Natural killer cell (primary cell): ENCODE measurements around the gene RSRP1. TPM values are rescaled to one million over a fixed set of nuclear protein-coding genes. Genes with fewer than 3 reads are reported as not detected.

Source experiments
- ATAC-seq, 3 donors: fragments of 150-1000 bp in 2 of 3; fragments of 200-7000 bp in 1 of 3; cut with Tn5 transposase; 1 replicate in 1 of 3; 2 replicates in 2 of 3; pipeline ENCODE4 v1.10.0; 2021; ENCODE audit warnings: mild to moderate bottlenecking in 2 of 3, moderate library complexity in 2 of 3
- DNase-seq, 2 donors: peaks; one replicate each; pipeline versions ENCODE4 v3.0.0 to v3.0.0-alpha.2; 2013 to 2021; ENCODE audit warnings: mixed read lengths in 1 of 2
- H3K27ac ChIP-seq: one replicate; pipeline ENCODE4 v1.5.1; 2013; ENCODE audit warnings: mild to moderate bottlenecking, low read length
- H3K27me3 ChIP-seq: one replicate; pipeline ENCODE4 v1.6.1; 2013; ENCODE audit warnings: low read length; ENCODE audit not compliant: control insufficient read depth, insufficient read depth
- H3K36me3 ChIP-seq: one replicate; pipeline ENCODE4 v1.6.1; 2013; ENCODE audit warnings: low read length; ENCODE audit not compliant: control insufficient read depth, insufficient read depth
- H3K4me1 ChIP-seq: one replicate; pipeline ENCODE4 v1.6.1; 2013; ENCODE audit warnings: low read length; ENCODE audit not compliant: control insufficient read depth, insufficient read depth
- H3K4me3 ChIP-seq: one replicate; pipeline ENCODE4 v1.5.1; 2013; ENCODE audit warnings: low read length
- H3K9me3 ChIP-seq: one replicate; pipeline ENCODE4 v1.6.1; 2013; ENCODE audit warnings: low read length; ENCODE audit not compliant: control insufficient read depth, insufficient read depth
- H3K27ac Mint-ChIP-seq, 2 donors: one replicate each; pipeline ENCODE4 v1.8.0; 2022; ENCODE audit warnings: mild to moderate bottlenecking in 2 of 2, mixed read lengths in 2 of 2, moderate library complexity in 1 of 2
- H3K27me3 Mint-ChIP-seq, 2 donors: one replicate each; pipeline ENCODE4 v1.8.0; 2022; ENCODE audit warnings: low read depth in 2 of 2, mixed read lengths in 2 of 2
- H3K36me3 Mint-ChIP-seq: one replicate; pipeline ENCODE4 v1.8.0; 2022; ENCODE audit warnings: mixed read lengths
- H3K4me1 Mint-ChIP-seq, 2 donors: one replicate each; pipeline ENCODE4 v1.8.0; 2022; ENCODE audit warnings: mixed read lengths in 2 of 2
- H3K4me3 Mint-ChIP-seq: one replicate; pipeline ENCODE4 v1.8.0; 2022; ENCODE audit warnings: mild to moderate bottlenecking, moderate library complexity, mixed read lengths
- H3K9me3 Mint-ChIP-seq, 2 donors: one replicate each; pipeline ENCODE4 v1.8.0; 2022; ENCODE audit warnings: mixed read lengths in 2 of 2
- WGBS: methylation state at CpG from one replicate; pipeline ENCODE4 v1.1.7; 2013; ENCODE audit warnings: missing lambda C conversion rate; ENCODE audit not compliant: insufficient coverage; 5-methylcytosine and 5-hydroxymethylcytosine counted together
- intact Hi-C: fragments of 100-400 bp; cut with micrococcal nuclease; formaldehyde crosslinking; loops from one replicate; pipeline ENCODE4 v1.14.2; 2022
- total RNA-seq, 4 donors: library from RNA; stranded (reverse); fragments of 120-200 nt in 1 of 4; gene quantifications; one replicate each; pipeline versions ENCODE4 v1.2.3 to v1.2.4, GENCODE V29; 2013 to 2022
- TF ChIP-seq, protein P1 (sequence below): fragments of 200-600 bp; IDR thresholded peaks from one replicate; pipeline ENCODE4 v1.8.0; 2022; ENCODE audit warnings: antibody characterized with exemption

The RSRP1 gene
- total RNA-seq, 3 donors from 2014 or later (not counting 1 experiment from before 2014, with no cell fraction given): 473 to 602 (median 589) TPM

DNA sequence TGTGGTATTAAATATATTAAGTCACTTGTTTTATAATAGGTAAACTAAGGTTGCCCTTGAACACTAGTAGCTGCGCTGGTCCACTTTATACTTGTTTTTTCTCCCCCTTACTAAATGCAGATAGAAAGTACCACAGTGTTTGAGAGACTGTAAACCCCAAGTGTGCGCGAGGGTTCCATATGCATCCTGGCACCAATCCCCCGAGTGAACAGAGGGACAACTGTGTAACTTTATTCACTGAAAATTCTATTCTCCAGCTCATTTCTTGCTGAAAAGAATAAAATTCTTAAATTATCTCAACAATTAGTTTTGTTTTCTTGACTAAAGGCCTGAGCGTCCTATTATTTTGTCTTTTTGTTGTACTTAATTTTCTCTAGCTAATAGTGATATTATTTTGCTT is 1.9 kb downstream of the RSRP1 start:
- 86% methylated on average over 4 of the region's 5 CpGs for WGBS
- H3K36me3 Mint-ChIP-seq: peaks cover 35% of the 10 kb centered on the region
- H3K36me3 ChIP-seq: peaks cover 44% of the 10 kb centered on the region

DNA sequence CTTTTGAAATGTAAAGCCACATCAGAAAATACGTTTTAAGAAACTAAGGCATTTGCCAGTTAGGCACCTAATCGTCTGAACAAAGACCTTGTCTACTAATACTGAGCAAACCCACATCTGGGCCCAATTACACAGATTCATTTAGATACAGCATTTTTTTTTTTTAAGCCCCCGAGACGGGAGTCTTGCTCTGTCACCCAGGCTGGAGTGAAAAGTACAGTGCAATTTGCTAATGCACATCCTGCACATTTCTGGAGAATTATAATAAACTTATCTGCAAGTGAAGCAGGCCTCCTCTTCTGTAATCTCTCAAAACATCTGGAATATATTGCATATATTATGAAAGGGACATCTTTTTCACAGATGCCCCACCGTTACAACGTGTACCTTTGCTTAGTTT is 3.3 kb downstream of the RSRP1 start:
- Mint-ChIP-seq H3K4me3 (peak overlapping the region; percentile 18), H3K4me1 (peaks cover 59 to 63% of the 10 kb centered on the region in 2 donors), H3K36me3 (peaks cover 35% of the 10 kb centered on the region), H3K27ac (peak overlapping the region in 1 of 2 donors; percentile 83), H3K27me3 (no peaks in the 10 kb centered on the region), H3K9me3 (no peaks in the 10 kb centered on the region)
- TF ChIP-seq, protein P1, sequence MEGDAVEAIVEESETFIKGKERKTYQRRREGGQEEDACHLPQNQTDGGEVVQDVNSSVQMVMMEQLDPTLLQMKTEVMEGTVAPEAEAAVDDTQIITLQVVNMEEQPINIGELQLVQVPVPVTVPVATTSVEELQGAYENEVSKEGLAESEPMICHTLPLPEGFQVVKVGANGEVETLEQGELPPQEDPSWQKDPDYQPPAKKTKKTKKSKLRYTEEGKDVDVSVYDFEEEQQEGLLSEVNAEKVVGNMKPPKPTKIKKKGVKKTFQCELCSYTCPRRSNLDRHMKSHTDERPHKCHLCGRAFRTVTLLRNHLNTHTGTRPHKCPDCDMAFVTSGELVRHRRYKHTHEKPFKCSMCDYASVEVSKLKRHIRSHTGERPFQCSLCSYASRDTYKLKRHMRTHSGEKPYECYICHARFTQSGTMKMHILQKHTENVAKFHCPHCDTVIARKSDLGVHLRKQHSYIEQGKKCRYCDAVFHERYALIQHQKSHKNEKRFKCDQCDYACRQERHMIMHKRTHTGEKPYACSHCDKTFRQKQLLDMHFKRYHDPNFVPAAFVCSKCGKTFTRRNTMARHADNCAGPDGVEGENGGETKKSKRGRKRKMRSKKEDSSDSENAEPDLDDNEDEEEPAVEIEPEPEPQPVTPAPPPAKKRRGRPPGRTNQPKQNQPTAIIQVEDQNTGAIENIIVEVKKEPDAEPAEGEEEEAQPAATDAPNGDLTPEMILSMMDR: no peak
- intact Hi-C loops: loop anchor here (10.0 kb wide), 1 partner anchor 751 kb away; the partner anchor contains the start of gene PAFAH2
- DNase-seq (no peak), ATAC-seq (no peak)
- Histone ChIP-seq H3K4me1 (peaks cover 46% of the 10 kb centered on the region), H3K27me3 (no peaks in the 10 kb centered on the region), H3K36me3 (peaks cover 44% of the 10 kb centered on the region), H3K9me3 (no peaks in the 10 kb centered on the region), H3K27ac (no peak overlapping the region), H3K4me3 (no peak overlapping the region)
- WGBS: 70% methylated on average over 6 of the region's 6 CpGs

More for the DNA sequence above, 1.9 kb downstream of the RSRP1 start:
- ATAC-seq (no peak), DNase-seq (no peak)
- Histone ChIP-seq H3K27me3 (no peaks in the 10 kb centered on the region), H3K27ac (no peak overlapping the region), H3K4me3 (no peak overlapping the region), H3K9me3 (no peaks in the 10 kb centered on the region), H3K4me1 (peaks cover 32% of the 10 kb centered on the region)
- H3K27ac Mint-ChIP-seq: peak overlapping the region; percentile 98
- H3K27me3 Mint-ChIP-seq: no peaks in the 10 kb centered on the region
- H3K4me3 Mint-ChIP-seq: peak overlapping the region; percentile 97
- H3K9me3 Mint-ChIP-seq: no peaks in the 10 kb centered on the region
- H3K4me1 Mint-ChIP-seq: peaks cover 45 to 49% of the 10 kb centered on the region in 2 donors
- intact Hi-C loops: loop anchor here (5.0 to 10.0 kb wide), 3 partner anchors 92 to 749 kb away; partner anchors contain the start of genes PAFAH2 and TMEM50A
- TF ChIP-seq, protein P1: no peak

DNA sequence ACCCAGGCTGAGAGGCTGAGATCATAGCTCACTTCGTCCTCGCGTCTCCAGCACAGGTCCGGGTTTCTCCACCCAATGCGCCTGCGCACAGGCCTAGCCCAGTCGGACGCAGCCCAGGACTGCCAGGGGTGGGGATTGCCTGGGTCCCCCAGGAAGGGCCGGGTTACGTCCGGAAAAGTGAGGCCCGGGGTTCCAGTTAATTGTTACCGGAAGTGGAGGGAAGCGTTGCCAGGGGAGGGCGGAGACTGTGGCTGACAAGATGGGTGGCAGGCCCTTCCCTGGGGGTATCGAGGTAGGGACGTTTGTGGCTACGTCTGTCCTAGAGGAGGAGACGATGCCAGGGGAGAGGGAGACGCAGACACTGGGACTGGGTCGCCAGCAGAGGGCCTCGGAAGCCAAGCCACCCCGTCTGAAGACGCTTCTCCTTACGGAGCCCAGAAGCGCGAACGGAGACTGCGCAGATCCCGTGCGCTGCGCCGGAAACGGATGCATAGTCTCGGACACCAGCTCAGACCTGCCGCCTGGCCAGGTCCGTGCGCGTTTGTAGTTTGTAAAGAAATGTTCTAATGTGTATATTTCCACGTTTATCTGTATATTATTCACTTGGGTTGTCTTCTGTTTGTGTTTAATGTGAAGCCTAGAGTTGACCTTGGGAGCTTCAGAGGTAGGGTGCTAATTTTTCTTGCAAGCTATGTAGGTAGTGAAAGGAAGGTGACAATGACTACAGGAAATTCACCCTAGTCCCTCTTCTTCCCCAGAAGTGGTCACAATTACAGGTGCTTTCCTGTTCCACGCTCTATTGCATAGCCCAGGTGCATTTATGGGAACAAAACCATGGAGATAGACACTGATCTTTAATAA is 7.3 kb downstream of the RSRP1 start:
- Histone ChIP-seq H3K4me3 (peak overlapping the region; percentile 62), H3K36me3 (peaks cover 33% of the 10 kb centered on the region), H3K9me3 (no peaks in the 10 kb centered on the region), H3K4me1 (peaks cover 33% of the 10 kb centered on the region), H3K27me3 (no peaks in the 10 kb centered on the region), H3K27ac (peak overlapping the region; percentile 92)
- Mint-ChIP-seq H3K27ac (peak overlapping the region; percentile 95 to 96), H3K4me1 (peaks cover 28 to 37% of the 10 kb centered on the region in 2 donors), H3K27me3 (no peaks in the 10 kb centered on the region), H3K9me3 (no peaks in the 10 kb centered on the region), H3K36me3 (peaks cover 27% of the 10 kb centered on the region), H3K4me3 (peak overlapping the region; percentile 85)
- intact Hi-C loops: loop anchor here (10.0 kb wide), 1 partner anchor 755 kb away; the partner anchor contains the start of gene PAFAH2
- under 1% methylated on average over 40 of the region's 41 CpGs for WGBS
- peak; percentile 79 to 92 (median 80) for ATAC-seq
- TF ChIP-seq, protein P1: peak; percentile 43
- peak; percentile 78 to 93 for DNase-seq
